C4-2B (cell line): Measurements from ENCODE around the gene LSM3.

Experiments
- H3K27ac ChIP-seq: fragments of 450-650 bp; 2 replicates; pipeline ENCODE4 v1.5.1; 2017
- CTCF ChIP-seq: fragments of 450-650 bp; conservative IDR thresholded peaks from 2 replicates; pipeline ENCODE4 v1.5.1; 2017; ENCODE audit warnings: mild to moderate bottlenecking
- ZFX ChIP-seq: fragments of 450-650 bp; IDR thresholded peaks from 2 replicates; pipeline ENCODE4 v1.6.1; 2017

The LSM3 gene

GRCh38 chr3:14133188-14133800, 45.3 kb upstream of the LSM3 start:
- TF ChIP-seq ZFX = no peak
- TF ChIP-seq CTCF = no peak
- H3K27ac ChIP-seq = no peak overlapping the region

GRCh38 chr3:14133876-14134275, 44.7 kb upstream of the LSM3 start:
- TF ChIP-seq CTCF (no peak), ZFX (no peak)
- H3K27ac ChIP-seq = no peak overlapping the region

- no peak overlapping the region for H3K27ac ChIP-seq
- TF ChIP-seq ZFX = no peak
- no peak for TF ChIP-seq CTCF
Measured at GRCh38 chr3:14134291-14134690, 44.3 kb upstream of the LSM3 start.

- TF ChIP-seq ZFX (no peak), CTCF (no peak)
- H3K27ac ChIP-seq = no peak overlapping the region
Measured at GRCh38 chr3:14135581-14135980, 43.0 kb upstream of the LSM3 start.

- TF ChIP-seq CTCF = no peak
- TF ChIP-seq ZFX = no peak
Measured at GRCh38 chr3:14137004-14137403, 41.6 kb upstream of the LSM3 start.

GRCh38 chr3:14137445-14137844, 41.2 kb upstream of the LSM3 start:
- no peak overlapping the region for H3K27ac ChIP-seq

More at GRCh38 chr3:14137004-14137403, 41.6 kb upstream of the LSM3 start:
- H3K27ac ChIP-seq = no peak overlapping the region

More at GRCh38 chr3:14137445-14137844, 41.2 kb upstream of the LSM3 start:
- no peak for TF ChIP-seq CTCF
- TF ChIP-seq ZFX = no peak
